ENCODE measurements around the gene KRTAP20-1.

GRCh38 chr21:30623362-30623761 lies 7.1 kb downstream of the KRTAP20-1 start:
- TF ChIP-seq CTCF (IDR thresholded peaks at IDR 0.05) (no peak), USF2 (CRISPR knock-in tag; IDR thresholded peaks at IDR 0.05) (no peak), USF1 (CRISPR knock-in tag; IDR thresholded peaks at IDR 0.05) (no peak), ATF3 (CRISPR knock-in tag; conservative IDR thresholded peaks at IDR 0.05) (no peak), NR2C2 (CRISPR knock-in tag; IDR thresholded peaks at IDR 0.05) (no peak), E2F5 (CRISPR knock-in tag; IDR thresholded peaks at IDR 0.05) (no peak), FOXJ3 (CRISPR knock-in tag; IDR thresholded peaks at IDR 0.05; ENCODE audit: borderline replicate concordance) (no peak), STAT6 (CRISPR knock-in tag; conservative IDR thresholded peaks at IDR 0.05; ENCODE audit: low read depth) (no peak), ZNF532 (CRISPR knock-in tag; IDR thresholded peaks at IDR 0.05; ENCODE audit: borderline replicate concordance) (no peak), MAX (CRISPR knock-in tag; IDR thresholded peaks at IDR 0.05) (no peak), IRF2 (CRISPR knock-in tag; IDR thresholded peaks at IDR 0.05; ENCODE audit: borderline replicate concordance, low read depth) (no peak)

Measured in WTC11 (cell line).